ENCODE measurements around the gene HNRNPUL1.
"Not testable (repeated sequence)": the region's sequence is repeated elsewhere in the genome, so short reads cannot be mapped to it uniquely, and the experiment has no call there.

HNRNPUL1 gene

GRCh38 chr19:41278478-41278877, 14.3 kb downstream of the HNRNPUL1 start:
- no peak for DNase-seq

GRCh38 chr19:41288673-41289530, 24.7 kb downstream of the HNRNPUL1 start:
- no peak for DNase-seq

- not testable (repeated sequence) for DNase-seq
Measured at GRCh38 chr19:41289814-41290213, 25.6 kb downstream of the HNRNPUL1 start.

GRCh38 chr19:41294393-41294792, 30.2 kb downstream of the HNRNPUL1 start:
- DNase-seq: no peak

- no peak for DNase-seq
Measured at GRCh38 chr19:41295499-41295898, 31.3 kb downstream of the HNRNPUL1 start.

GRCh38 chr19:41296433-41296871, 32.3 kb downstream of the HNRNPUL1 start:
- DNase-seq: no peak

GRCh38 chr19:41297628-41298347, 33.6 kb downstream of the HNRNPUL1 start:
- no peak for DNase-seq

- DNase-seq: peak; percentile 76 to 87
Measured at GRCh38 chr19:41298348-41298964, 34.3 kb downstream of the HNRNPUL1 start.

GRCh38 chr19:41299046-41299754, 35.0 kb downstream of the HNRNPUL1 start:
- peak in 1 of 2 donors; percentile 25 for DNase-seq

- peak; percentile 26 to 32 for DNase-seq
Measured at GRCh38 chr19:41299755-41300089, 35.5 kb downstream of the HNRNPUL1 start.

- DNase-seq: no peak
Measured at GRCh38 chr19:41300555-41300954, 36.4 kb downstream of the HNRNPUL1 start.

GRCh38 chr19:41302624-41303351, 38.6 kb downstream of the HNRNPUL1 start:
- DNase-seq: peak; percentile 22 to 33

GRCh38 chr19:41303954-41304353, 39.8 kb downstream of the HNRNPUL1 start:
- DNase-seq: no peak

- DNase-seq: no peak
Measured at GRCh38 chr19:41304706-41305483, 40.7 kb downstream of the HNRNPUL1 start.

- no peak for DNase-seq
Measured at GRCh38 chr19:41305927-41306793, 42.0 kb downstream of the HNRNPUL1 start.

GRCh38 chr19:41307090-41307875, 43.1 kb downstream of the HNRNPUL1 start:
- peak in 1 of 2 donors; percentile 42 for DNase-seq

GRCh38 chr19:41307954-41308449, 43.8 kb downstream of the HNRNPUL1 start:
- DNase-seq: peak in 1 of 2 donors; percentile 5

GRCh38 chr19:41308450-41309179, 44.4 kb downstream of the HNRNPUL1 start:
- peak; percentile 93 to 96 for DNase-seq

All from inflammatory macrophage (primary cell).